Neural progenitor cell (in vitro differentiated cells): ENCODE measurements around the gene TNS3. TPM values are rescaled to one million over a fixed set of nuclear protein-coding genes. Genes with fewer than 3 reads are reported as not detected.

ENCODE experiments used
- DNase-seq: peaks from one replicate; pipeline ENCODE4 v3.0.0-alpha.2; 2016; ENCODE audit warnings: low spot score
- H2AFZ ChIP-seq: fragments of 200-600 bp; sonication (generic); replicated peaks from 2 replicates; pipeline ENCODE4 v1.6.1; 2016; ENCODE audit warnings: antibody characterized with exemption
- H3F3A ChIP-seq: fragments of 200-600 bp; sonication (generic); 2 replicates; pipeline ENCODE4 v1.6.1; 2016; ENCODE audit warnings: antibody characterized with exemption, low read depth
- H3K27ac ChIP-seq: fragments of 200-600 bp; sonication (generic); 2 replicates; pipeline ENCODE4 v1.5.1; 2016; ENCODE audit warnings: mild to moderate bottlenecking
- H3K27me3 ChIP-seq: fragments of 200-600 bp; sonication (generic); 2 replicates; pipeline ENCODE4 v1.6.1; 2016; ENCODE audit warnings: mild to moderate bottlenecking, moderate library complexity
- H3K36me3 ChIP-seq: fragments of 200-600 bp; sonication (generic); 2 replicates; pipeline ENCODE4 v1.5.1; 2016
- H3K4me1 ChIP-seq: fragments of 200-600 bp; sonication (generic); 2 replicates; pipeline ENCODE4 v1.6.1; 2016; ENCODE audit warnings: mixed run types
- H3K4me2 ChIP-seq: fragments of 200-600 bp; sonication (generic); 2 replicates; pipeline ENCODE4 v1.6.1; 2016
- H3K4me3 ChIP-seq: fragments of 200-600 bp; sonication (generic); 2 replicates; pipeline ENCODE4 v1.5.1; 2016
- H3K79me2 ChIP-seq: fragments of 200-600 bp; sonication (generic); 2 replicates; pipeline ENCODE4 v1.6.1; 2016; ENCODE audit warnings: low read depth
- H3K9ac ChIP-seq: fragments of 200-600 bp; sonication (generic); 2 replicates; pipeline ENCODE4 v1.6.1; 2016
- H3K9me3 ChIP-seq: fragments of 200-600 bp; sonication (generic); 2 replicates; pipeline ENCODE4 v1.5.1; 2016; ENCODE audit warnings: low read depth
- H4K20me1 ChIP-seq: fragments of 200-600 bp; sonication (generic); 2 replicates; pipeline ENCODE4 v1.6.1; 2016; ENCODE audit warnings: low read depth
- H3K27ac Mint-ChIP-seq: 3 replicates; pipeline ENCODE4 v1.8.0; 2021; ENCODE audit warnings: mixed read lengths
- H3K27me3 Mint-ChIP-seq: 2 replicates; pipeline ENCODE4 v1.8.0; 2022; ENCODE audit warnings: low read depth, mild to moderate bottlenecking, inconsistent platforms, moderate library complexity, mixed read lengths; ENCODE audit not compliant: insufficient read depth
- H3K36me3 Mint-ChIP-seq: 3 replicates; pipeline ENCODE4 v1.8.0; 2021; ENCODE audit warnings: mixed read lengths
- H3K4me1 Mint-ChIP-seq: 3 replicates; pipeline ENCODE4 v1.8.0; 2021; ENCODE audit warnings: mixed read lengths
- H3K4me3 Mint-ChIP-seq: 3 replicates; pipeline ENCODE4 v1.8.0; 2021; ENCODE audit warnings: mild to moderate bottlenecking, moderate library complexity, mixed read lengths
- H3K9me3 Mint-ChIP-seq: 3 replicates; pipeline ENCODE4 v1.8.0; 2020; ENCODE audit warnings: mixed read lengths
- EZH2 ChIP-seq: fragments of 200-600 bp; sonication (generic); IDR thresholded peaks from 2 replicates; pipeline ENCODE4 v1.6.1; 2017; ENCODE audit warnings: antibody characterized with exemption, mild to moderate bottlenecking, moderate library complexity
- EZH2phosphoT487 ChIP-seq: fragments of 200-600 bp; sonication (generic); IDR thresholded peaks from 2 replicates; pipeline ENCODE4 v1.6.1; 2017; ENCODE audit warnings: antibody characterized with exemption
- total RNA-seq: library from RNA; depleted of rRNA; stranded (reverse); fragments of >200 nt; gene quantifications from 2 replicates; pipeline ENCODE4 v1.2.3, GENCODE V29; 2015; ENCODE audit warnings: low replicate concordance
- TF ChIP-seq, protein P1 (sequence below): fragments of 200-600 bp; sonication (generic); IDR thresholded peaks from 2 replicates; pipeline ENCODE4 v1.5.1; 2017; ENCODE audit warnings: antibody characterized with exemption, mild to moderate bottlenecking

Gene TNS3
- total RNA-seq, 1 donor from 2014 or later = 15.0 TPM

DNA sequence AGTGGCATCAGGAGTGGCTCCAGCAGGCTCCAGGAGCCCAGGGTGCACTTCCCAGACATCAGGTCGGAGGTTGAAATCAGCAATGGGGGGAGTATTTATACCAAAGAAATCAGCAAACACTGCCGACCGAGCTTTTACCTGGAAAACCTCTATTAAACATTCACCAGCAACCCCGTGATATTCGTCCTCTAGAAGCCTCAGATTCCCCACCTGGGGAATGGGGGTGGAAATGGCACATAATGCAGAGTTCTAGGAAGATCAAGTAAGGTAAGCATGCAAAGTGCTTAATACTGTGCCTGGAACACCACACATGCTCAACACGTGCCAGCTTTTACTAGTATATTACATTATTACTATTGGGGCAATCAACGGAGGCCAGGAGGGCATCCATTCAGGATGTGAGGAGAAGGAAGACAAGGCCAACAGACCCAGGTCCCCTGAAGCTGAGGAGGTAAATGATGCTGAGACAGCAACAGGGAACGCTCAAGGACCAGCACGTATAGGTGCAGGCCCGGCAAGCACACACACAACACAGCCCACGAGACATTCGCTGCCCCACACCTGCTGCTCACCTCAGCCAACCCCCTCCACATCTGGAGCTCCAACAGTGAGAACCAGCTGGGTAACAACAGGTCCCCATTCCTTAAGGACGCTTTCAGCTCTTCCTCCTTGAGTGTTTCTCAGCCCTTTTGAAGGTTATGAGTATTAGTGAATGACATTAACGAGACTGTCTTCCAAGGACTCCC is 125.5 kb downstream of the TNS3 start:
- no peaks in the 10 kb centered on the region for H3F3A ChIP-seq
- H4K20me1 ChIP-seq = peaks cover 2% of the 10 kb centered on the region
- Mint-ChIP-seq H3K27ac (peak overlapping the region; percentile 38), H3K4me3 (no peak overlapping the region), H3K4me1 (peaks cover 23% of the 10 kb centered on the region), H3K36me3 (no peaks in the 10 kb centered on the region), H3K27me3 (no peaks in the 10 kb centered on the region), H3K9me3 (no peaks in the 10 kb centered on the region)
- TF ChIP-seq EZH2 (no peak), EZH2phosphoT487 (no peak)
- TF ChIP-seq, protein P1, sequence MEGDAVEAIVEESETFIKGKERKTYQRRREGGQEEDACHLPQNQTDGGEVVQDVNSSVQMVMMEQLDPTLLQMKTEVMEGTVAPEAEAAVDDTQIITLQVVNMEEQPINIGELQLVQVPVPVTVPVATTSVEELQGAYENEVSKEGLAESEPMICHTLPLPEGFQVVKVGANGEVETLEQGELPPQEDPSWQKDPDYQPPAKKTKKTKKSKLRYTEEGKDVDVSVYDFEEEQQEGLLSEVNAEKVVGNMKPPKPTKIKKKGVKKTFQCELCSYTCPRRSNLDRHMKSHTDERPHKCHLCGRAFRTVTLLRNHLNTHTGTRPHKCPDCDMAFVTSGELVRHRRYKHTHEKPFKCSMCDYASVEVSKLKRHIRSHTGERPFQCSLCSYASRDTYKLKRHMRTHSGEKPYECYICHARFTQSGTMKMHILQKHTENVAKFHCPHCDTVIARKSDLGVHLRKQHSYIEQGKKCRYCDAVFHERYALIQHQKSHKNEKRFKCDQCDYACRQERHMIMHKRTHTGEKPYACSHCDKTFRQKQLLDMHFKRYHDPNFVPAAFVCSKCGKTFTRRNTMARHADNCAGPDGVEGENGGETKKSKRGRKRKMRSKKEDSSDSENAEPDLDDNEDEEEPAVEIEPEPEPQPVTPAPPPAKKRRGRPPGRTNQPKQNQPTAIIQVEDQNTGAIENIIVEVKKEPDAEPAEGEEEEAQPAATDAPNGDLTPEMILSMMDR = no peak
- H3K4me1 ChIP-seq = peaks cover 16% of the 10 kb centered on the region
- H3K4me3 ChIP-seq = no peak overlapping the region
- no peak for DNase-seq
- H3K27me3 ChIP-seq = no peaks in the 10 kb centered on the region
- no peak overlapping the region for H3K27ac ChIP-seq
- H3K36me3 ChIP-seq = no peaks in the 10 kb centered on the region
- H3K79me2 ChIP-seq = no peaks in the 10 kb centered on the region
- H2AFZ ChIP-seq = no peak overlapping the region
- no peaks in the 10 kb centered on the region for H3K9me3 ChIP-seq
- H3K4me2 ChIP-seq = no peak overlapping the region
- H3K9ac ChIP-seq = no peak overlapping the region

- no peak for DNase-seq
- Histone ChIP-seq H2AFZ (no peak overlapping the region), H3K36me3 (no peaks in the 10 kb centered on the region), H3K4me2 (no peak overlapping the region), H3K27ac (no peak overlapping the region), H4K20me1 (no peaks in the 10 kb centered on the region), H3K9me3 (no peaks in the 10 kb centered on the region), H3K9ac (no peak overlapping the region), H3K4me3 (no peak overlapping the region), H3K79me2 (no peaks in the 10 kb centered on the region), H3F3A (peaks cover under 1% of the 10 kb centered on the region), H3K27me3 (no peaks in the 10 kb centered on the region), H3K4me1 (peaks cover 11% of the 10 kb centered on the region)
- H3K36me3 Mint-ChIP-seq = no peaks in the 10 kb centered on the region
- H3K4me1 Mint-ChIP-seq = peaks cover 18% of the 10 kb centered on the region
- no peaks in the 10 kb centered on the region for H3K9me3 Mint-ChIP-seq
- peak overlapping the region; percentile 2 for H3K27ac Mint-ChIP-seq
- no peak overlapping the region for H3K4me3 Mint-ChIP-seq
- TF ChIP-seq EZH2phosphoT487 (no peak), EZH2 (no peak)
- TF ChIP-seq, protein P1 = no peak
- H3K27me3 Mint-ChIP-seq = no peaks in the 10 kb centered on the region
These were observed 126.1 kb downstream of the TNS3 start for GRCh38 chr7:47455872-47456185.

GRCh38 chr7:47454974-47455871 is 126.7 kb downstream of the TNS3 start:
- H3K36me3 Mint-ChIP-seq = no peaks in the 10 kb centered on the region
- Histone ChIP-seq H3K9me3 (no peaks in the 10 kb centered on the region), H2AFZ (no peak overlapping the region), H3K79me2 (no peaks in the 10 kb centered on the region), H3K27me3 (no peaks in the 10 kb centered on the region), H3K27ac (no peak overlapping the region), H3K36me3 (no peaks in the 10 kb centered on the region), H3K4me3 (no peak overlapping the region), H3K4me1 (peaks cover 14% of the 10 kb centered on the region), H3F3A (peaks cover 7% of the 10 kb centered on the region), H3K9ac (no peak overlapping the region), H4K20me1 (peaks cover 5% of the 10 kb centered on the region), H3K4me2 (no peak overlapping the region)
- H3K27me3 Mint-ChIP-seq = no peaks in the 10 kb centered on the region
- H3K9me3 Mint-ChIP-seq = no peaks in the 10 kb centered on the region
- H3K4me3 Mint-ChIP-seq = no peak overlapping the region
- TF ChIP-seq EZH2 (no peak), EZH2phosphoT487 (no peak)
- TF ChIP-seq, protein P1 = no peak
- H3K4me1 Mint-ChIP-seq = peaks cover 17% of the 10 kb centered on the region
- DNase-seq = no peak
- no peak overlapping the region for H3K27ac Mint-ChIP-seq
